K562 (cell line): ENCODE data around the gene KXD1. TPM values are rescaled to one million over a fixed set of nuclear protein-coding genes. Genes with fewer than 3 reads are reported as not detected.

Experiments
- ARID4B ChIP-seq: sonication (generic); formaldehyde crosslinking; IDR thresholded peaks from 2 replicates; pipeline ENCODE4 v1.8.0; 2022; ENCODE audit warnings: mild to moderate bottlenecking, missing genetic modification reagents
- C11orf30 ChIP-seq: fragments of 450-650 bp; IDR thresholded peaks from 2 replicates; pipeline ENCODE4 v1.6.1; 2016; ENCODE audit warnings: low read depth, mild to moderate bottlenecking
- FOXK2 ChIP-seq, 2 experiments: fragments of 450-650 bp; IDR thresholded peaks in 1 of 2; conservative IDR thresholded peaks in 1 of 2; 2 replicates each; pipeline ENCODE4 v1.6.1; 2016; ENCODE audit warnings: low read depth in 2 of 2, mild to moderate bottlenecking in 1 of 2
- GABPA ChIP-seq: fragments of 200-800 bp; sonication (Bioruptor generic); conservative IDR thresholded peaks from 2 replicates; pipeline ENCODE4 v1.6.1; 2016; ENCODE audit warnings: low read depth, missing genetic modification characterization, missing compliant biosample characterization
- HES1 ChIP-seq: fragments of 450-650 bp; IDR thresholded peaks from 2 replicates; pipeline ENCODE4 v1.6.1; 2016; ENCODE audit warnings: low read depth, mild to moderate bottlenecking, moderate library complexity
- KLF16 ChIP-seq: IDR thresholded peaks from 2 replicates; pipeline ENCODE4 v1.6.1; 2016; ENCODE audit warnings: antibody characterized with exemption
- MLLT1 ChIP-seq, 2 experiments: fragments of 450-650 bp; IDR thresholded peaks; 2 replicates each; pipeline ENCODE4 v1.6.1; 2016
- NFIC ChIP-seq: fragments of 450-650 bp; IDR thresholded peaks from 2 replicates; pipeline ENCODE4 v1.6.1; 2017; ENCODE audit warnings: mild to moderate bottlenecking, inconsistent platforms
- PHF8 ChIP-seq: fragments of 200-600 bp; sonication (generic); IDR thresholded peaks from 2 replicates; pipeline ENCODE4 v1.6.1; 2012; ENCODE audit warnings: mixed run types, mild to moderate bottlenecking, inconsistent platforms, low read length, moderate library complexity, borderline replicate concordance
- RBFOX2 ChIP-seq: fragments of 200-400 bp; formaldehyde crosslinking; IDR thresholded peaks from 2 replicates; pipeline ENCODE4 v1.6.1; 2017; ENCODE audit warnings: low read depth, mild to moderate bottlenecking, low read length, moderate library complexity
- SMARCC2 ChIP-seq: fragments of 450-650 bp; IDR thresholded peaks from 2 replicates; pipeline ENCODE4 v1.6.1; 2017; ENCODE audit warnings: antibody characterized with exemption, moderate library complexity, mild to moderate bottlenecking, low read depth
- ZNF609 ChIP-seq: sonication (generic); formaldehyde crosslinking; IDR thresholded peaks from 2 replicates; pipeline ENCODE4 v1.8.1; 2023; ENCODE audit warnings: missing genetic modification reagents, mild to moderate bottlenecking, borderline replicate concordance
- polyA plus RNA-seq, 8 experiments: library from polyadenylated mRNA; depleted of rRNA in 4 of 8; stranded (reverse) in 5 of 8; unstranded in 3 of 8; fragments of >200 nt; fragmentation: Nextera tagmentation in 2 of 8; fragmentation: Illumina TruSeq in 1 of 8; extraction: Ambion mirVana in 2 of 8; extraction: Trizol in 1 of 8; gene quantifications; 2 replicates each; pipeline versions ENCODE4 v1.2.1 to v1.2.3, GENCODE V29; 2011 to 2014; ENCODE audit warnings: inconsistent platforms in 1 of 8, missing spikeins in 1 of 8
- total RNA-seq, 7 experiments: library from RNA; depleted of rRNA in 6 of 7; stranded (reverse); fragments of >200 nt in 6 of 7; fragmentation: Illumina TruSeq in 2 of 7; extraction: Trizol in 2 of 7; gene quantifications; 2 replicates each; pipeline versions ENCODE4 v1.2.1 to v1.2.3, GENCODE V29; 2011 to 2021; ENCODE audit warnings: low replicate concordance in 1 of 7

The KXD1 gene
- total and polyA plus RNA-seq, 9 of the 15 experiments (the other 6 are each of a cell fraction or from before 2014, with no cell fraction given) = 21.9 to 210 (median 118) TPM

GRCh38 chr19:18543814-18544475, 13.7 kb upstream of the KXD1 start (continued):
- TF ChIP-seq GABPA (tag) (0 out of 2 replicates have a peak, but pooled peaks have one; percentile 50), RBFOX2 (peak; percentile 59), NFIC (peak; percentile 93), SMARCC2 (peak; percentile 90), FOXK2 (conservative IDR thresholded peaks at IDR 0.05 in 1 of 2, IDR thresholded peaks at IDR 0.05 in 1 of 2; ENCODE audit: low read depth in 2 of 2) (no peak; a peak in 3 of 4 replicates), C11orf30 (no peak; the same call in 1 of the 2 replicates), PHF8 (peak; percentile 33; the same call in 1 of the 2 replicates), HES1 (peak; percentile 64; the same call in 1 of the 2 replicates), KLF16 (peak; percentile 95), ZNF609 (CRISPR knock-in tag) (peak; percentile 97), ARID4B (peak; percentile 36; the same call in 1 of the 2 replicates), MLLT1 (IDR thresholded peaks at IDR 0.05) (peak; percentile 28 to 50; a peak in 1 of 4 replicates)
